SK-N-SH (cell line): Measurements from ENCODE around the gene MKRN2OS. TPM values are rescaled to one million over a fixed set of nuclear protein-coding genes. Genes with fewer than 3 reads are reported as not detected.

Experiments used
- CTCF ChIA-PET: fragments of 300-600, 350-600 bp; formaldehyde crosslinking; extraction: SDS; loops from one replicate; lab custom pipeline; 2021; lab: Yijun Ruan, JAX
- POLR2A ChIA-PET: fragments of 350-600 bp; sonication (Branson Sonifier 250); formaldehyde crosslinking; extraction: SDS; loops from one replicate; lab custom pipeline; 2020; ENCODE audit warnings: antibody characterized with exemption, inconsistent platforms; lab: Yijun Ruan, JAX
- DNase-seq: peaks from one replicate; pipeline ENCODE4 v3.0.0; 2012
- H2AFZ ChIP-seq: fragments of 200-600 bp; sonication (generic); 2 replicates; pipeline ENCODE4 v1.8.1; 2016; ENCODE audit warnings: antibody characterized with exemption, mild to moderate bottlenecking, low read depth
- H3F3A ChIP-seq: fragments of 200-600 bp; sonication (generic); replicated peaks from 2 replicates; pipeline ENCODE3; 2016; ENCODE audit warnings: antibody characterized with exemption, mild to moderate bottlenecking; ENCODE audit not compliant: insufficient read depth
- H3K27ac ChIP-seq, 2 experiments: fragments of 200-500 bp in 1 of 2; fragments of 200-600 bp in 1 of 2; sonication (Bioruptor generic) in 1 of 2; sonication (generic), shearing (Covaris generic) in 1 of 2; 2 replicates each; pipeline versions ENCODE4 v1.5.1 to v1.6.1; 2014 to 2016; ENCODE audit warnings: low read depth in 2 of 2, inconsistent platforms in 1 of 2, low read length in 1 of 2, mild to moderate bottlenecking in 1 of 2, mixed read lengths in 1 of 2
- H3K27me3 ChIP-seq: fragments of 200-600 bp; sonication (generic), shearing (Covaris generic); 2 replicates; pipeline ENCODE4 v1.6.1; 2016; ENCODE audit warnings: mixed run types; ENCODE audit not compliant: insufficient read depth
- H3K36me3 ChIP-seq, 2 experiments: fragments of 200-500 bp in 1 of 2; fragments of 200-600 bp in 1 of 2; sonication (Bioruptor generic) in 1 of 2; sonication (generic) in 1 of 2; replicated peaks in 1 of 2; 2 replicates each; pipeline versions ENCODE3 to v1.5.1; 2014 to 2016; ENCODE audit warnings: low read length in 1 of 2, mild to moderate bottlenecking in 1 of 2; ENCODE audit not compliant: insufficient read depth in 2 of 2, control insufficient read depth in 1 of 2
- H3K4me1 ChIP-seq, 2 experiments: fragments of 200-500 bp in 1 of 2; fragments of 200-600 bp in 1 of 2; sonication (Bioruptor generic) in 1 of 2; sonication (generic), shearing (Covaris generic) in 1 of 2; 2 replicates each; pipeline versions ENCODE4 v1.5.1 to v1.6.1; 2014 to 2016; ENCODE audit warnings: low read depth in 1 of 2, low read length in 1 of 2, mixed run types in 1 of 2; ENCODE audit not compliant: insufficient read depth in 2 of 2, control insufficient read depth in 1 of 2
- H3K4me2 ChIP-seq: fragments of 200-600 bp; sonication (generic), shearing (Covaris generic); 2 replicates; pipeline ENCODE4 v1.6.1; 2017; ENCODE audit warnings: mixed run types
- H3K4me3 ChIP-seq, 2 experiments: fragments of 200-500 bp in 1 of 2; fragments of 200-600 bp in 1 of 2; sonication (Bioruptor generic) in 1 of 2; sonication (generic), shearing (Covaris generic) in 1 of 2; 2 replicates each; pipeline versions ENCODE4 v1.5.1 to v1.8.1; 2014 to 2016; ENCODE audit warnings: low read depth in 2 of 2, inconsistent platforms in 1 of 2, low read length in 1 of 2, mild to moderate bottlenecking in 1 of 2, mixed read lengths in 1 of 2, moderate library complexity in 1 of 2
- H3K79me2 ChIP-seq: fragments of 200-600 bp; sonication (generic); 2 replicates; pipeline ENCODE4 v1.8.1; 2017; ENCODE audit warnings: mild to moderate bottlenecking; ENCODE audit not compliant: insufficient read depth
- H3K9ac ChIP-seq: fragments of 200-600 bp; sonication (generic); 2 replicates; pipeline ENCODE4 v1.6.1; 2017; ENCODE audit warnings: mixed run types
- H3K9me2 ChIP-seq: fragments of 200-600 bp; sonication (generic); 2 replicates; pipeline ENCODE4 v1.6.1; 2017; ENCODE audit warnings: mixed run types
- H3K9me3 ChIP-seq: fragments of 200-600 bp; sonication (generic); 2 replicates; pipeline ENCODE4 v1.6.1; 2017; ENCODE audit warnings: mixed run types, mild to moderate bottlenecking, moderate library complexity
- H4K20me1 ChIP-seq: fragments of 200-600 bp; sonication (generic); 2 replicates; pipeline ENCODE4 v1.6.1; 2017; ENCODE audit warnings: mild to moderate bottlenecking, mixed run types; ENCODE audit not compliant: insufficient read depth
- EZH2phosphoT487 ChIP-seq: fragments of 200-600 bp; sonication (generic); IDR thresholded peaks from 2 replicates; pipeline ENCODE4 v1.6.1; 2017; ENCODE audit warnings: low read depth, mixed run types, mild to moderate bottlenecking, antibody characterized with exemption, moderate library complexity, borderline replicate concordance
- FOSL2 ChIP-seq: IDR thresholded peaks from 2 replicates; pipeline ENCODE4 v1.4.0; 2012; ENCODE audit warnings: low read depth, mild to moderate bottlenecking, moderate library complexity, borderline replicate concordance
- FOXJ3 ChIP-seq: sonication (generic); formaldehyde crosslinking; IDR thresholded peaks from 2 replicates; pipeline ENCODE4 v1.5.1; 2020; ENCODE audit warnings: mild to moderate bottlenecking, missing genetic modification reagents
- GATA2 ChIP-seq: sonication (generic); formaldehyde crosslinking; IDR thresholded peaks from 2 replicates; pipeline ENCODE4 v1.5.0; 2020; ENCODE audit warnings: mild to moderate bottlenecking, missing genetic modification reagents
- JUND ChIP-seq: IDR thresholded peaks from 2 replicates; pipeline ENCODE4 v1.4.0; 2012
- MXI1 ChIP-seq: IDR thresholded peaks from 2 replicates; pipeline ENCODE4 v1.6.1; 2012; ENCODE audit warnings: mild to moderate bottlenecking, low read depth, low read length, improper control_type of control experiment
- NFIC ChIP-seq: IDR thresholded peaks from 2 replicates; pipeline ENCODE4 v1.4.0; 2012; ENCODE audit warnings: borderline replicate concordance
- RAD21 ChIP-seq: IDR thresholded peaks from 2 replicates; pipeline ENCODE4 v1.6.1; 2012; ENCODE audit warnings: mild to moderate bottlenecking, low read length
- REST ChIP-seq: IDR thresholded peaks from 2 replicates; pipeline ENCODE4 v1.6.1; 2012; ENCODE audit warnings: mild to moderate bottlenecking, low read depth, low read length, moderate library complexity
- TEAD4 ChIP-seq: IDR thresholded peaks from 2 replicates; pipeline ENCODE4 v1.4.0; 2012; ENCODE audit warnings: mild to moderate bottlenecking, borderline replicate concordance; ENCODE audit not compliant: insufficient read depth
- YY1 ChIP-seq: IDR thresholded peaks from 2 replicates; pipeline ENCODE4 v1.4.0; 2012; ENCODE audit warnings: low read depth, mild to moderate bottlenecking
- WGBS: methylation state at CpG from one replicate; pipeline ENCODE4 v1.1.6; 2017; ENCODE audit warnings: low lambda C conversion rate; 5-methylcytosine and 5-hydroxymethylcytosine counted together
- polyA plus RNA-seq, 3 experiments: library from polyadenylated mRNA; depleted of rRNA; stranded (reverse); fragments of >200 nt; gene quantifications; 2 replicates each; pipeline ENCODE4 v1.2.3, GENCODE V29; 2012

Gene MKRN2OS
- polyA plus RNA-seq, 1 of the 3 experiments (the other 2 are of a cell fraction), result not detected

DNA sequence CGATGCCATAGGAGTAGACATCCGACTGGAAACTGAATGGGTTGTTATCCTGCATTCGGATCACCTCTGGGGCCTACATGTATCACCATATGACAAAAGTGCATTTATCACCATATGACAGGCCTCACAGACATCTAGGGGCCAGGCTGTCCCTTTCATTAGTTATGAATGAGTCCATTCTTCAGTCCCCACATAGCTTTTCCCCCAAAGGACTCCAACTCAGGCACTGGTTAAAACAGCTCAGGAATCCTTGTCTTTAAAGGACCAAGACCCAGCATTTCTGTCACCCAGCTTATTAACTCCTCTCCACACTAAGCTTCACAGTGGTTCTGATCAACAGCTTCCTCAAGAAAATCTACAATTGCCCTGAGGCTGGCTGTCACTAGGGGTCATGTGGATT, 39.9 kb upstream of the MKRN2OS start:
- no peak for DNase-seq
- Histone ChIP-seq H3K9ac (no peak overlapping the region), H2AFZ (no peak overlapping the region), H3K4me1 (no peaks in the 10 kb centered on the region), H4K20me1 (peaks cover 3% of the 10 kb centered on the region; the same call in 1 of the 2 replicates), H3K9me2 (no peaks in the 10 kb centered on the region), H3K27me3 (no peaks in the 10 kb centered on the region), H3K9me3 (no peaks in the 10 kb centered on the region), H3K79me2 (0 out of 2 replicates have a peak, but pooled peaks cover 2% of the 10 kb centered on the region), H3K36me3 (peaks cover 50 to 75% of the 10 kb centered on the region in 2 experiments), H3F3A (peaks cover 24% of the 10 kb centered on the region), H3K4me2 (no peak overlapping the region), H3K4me3 (no peak overlapping the region), H3K27ac (no peak overlapping the region)
- WGBS, result no CpG with 5 or more reads among the region's 3 CpGs
- no peak for TF ChIP-seq FOSL2
- no peak for TF ChIP-seq GATA2 (CRISPR knock-in tag)
- TF ChIP-seq JUND, result no peak
- TF ChIP-seq RAD21, result no peak
- no peak for TF ChIP-seq MXI1
- CTCF ChIA-PET, result interaction anchor here (0.5 kb wide), 1 partner anchor 864 kb away, joined by 3 read pairs; no protein-coding TSS in a partner anchor
- POLR2A ChIA-PET, result interaction anchor here (1.3 kb wide), 1 partner anchor 28 kb away, joined by 4 read pairs; the partner anchor contains the start of gene MKRN2

DNA sequence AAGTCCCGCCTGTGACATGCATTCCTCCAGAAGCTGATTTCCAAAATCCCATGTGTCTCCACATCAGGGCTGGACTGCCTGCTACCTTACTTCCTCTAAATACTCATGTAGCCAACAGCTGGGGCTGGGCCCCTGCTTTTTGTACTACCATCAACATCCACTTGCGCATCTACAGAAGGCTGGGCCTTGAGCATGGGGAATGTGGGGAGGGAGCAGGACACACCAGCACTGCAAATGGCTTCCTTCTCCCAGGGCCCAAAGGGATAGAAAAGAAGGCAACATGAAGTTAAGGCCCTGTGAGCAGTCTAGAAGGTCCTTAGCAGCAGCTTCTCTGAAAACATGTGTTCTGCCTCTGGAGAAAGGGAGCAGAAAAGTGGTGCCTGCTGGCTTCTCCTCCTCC, 38.8 kb upstream of the MKRN2OS start:
- Histone ChIP-seq H3K4me2 (no peak overlapping the region), H3K27ac (no peak overlapping the region)
- POLR2A ChIA-PET, result interaction anchor here (1.3 kb wide), 1 partner anchor 27 kb away, joined by 4 read pairs; the partner anchor contains the start of gene MKRN2

More for the DNA sequence above, 38.8 kb upstream of the MKRN2OS start:
- H3K9me3 ChIP-seq, result no peaks in the 10 kb centered on the region
- CTCF ChIA-PET, result interaction anchor here (1.1 to 1.3 kb wide), 2 partner anchors 136 to 449 kb away, joined by 3 to 5 read pairs; no protein-coding TSS in a partner anchor
- peaks cover 27% of the 10 kb centered on the region for H3F3A ChIP-seq
- TF ChIP-seq REST (no peak), RAD21 (no peak), EZH2phosphoT487 (no peak), TEAD4 (no peak), YY1 (no peak), MXI1 (no peak), NFIC (no peak), FOXJ3 (no peak)
- H3K4me1 ChIP-seq, result no peaks in the 10 kb centered on the region
- no peak overlapping the region for H2AFZ ChIP-seq
- no peaks in the 10 kb centered on the region for H3K27me3 ChIP-seq
- no peaks in the 10 kb centered on the region for H3K9me2 ChIP-seq
- peaks cover 3% of the 10 kb centered on the region; the same call in 1 of the 2 replicates for H4K20me1 ChIP-seq
- no peak overlapping the region for H3K4me3 ChIP-seq
- 75% methylated on average over 2 of the region's 2 CpGs for WGBS
- H3K79me2 ChIP-seq, result peaks cover 2% of the 10 kb centered on the region; the same call in 1 of the 2 replicates
- no peak overlapping the region for H3K9ac ChIP-seq
- peaks cover 50 to 77% of the 10 kb centered on the region in 2 experiments for H3K36me3 ChIP-seq
- no peak for DNase-seq
